Osteoblast (primary cell): ENCODE results near the gene DYRK1A. TPM values are rescaled to one million over a fixed set of nuclear protein-coding genes. Genes with fewer than 3 reads are reported as not detected.
"Not testable (repeated sequence)": the region's sequence is repeated elsewhere in the genome, so short reads cannot be mapped to it uniquely, and the experiment has no call there.

Experiments
- DNase-seq: peaks from one replicate; pipeline ENCODE4 v3.0.0; 2011; ENCODE audit warnings: low spot score, mixed read lengths; ENCODE audit not compliant: insufficient read length; ENCODE audit errors: missing footprints
- H2AFZ ChIP-seq: 2 replicates; pipeline ENCODE4 v1.6.0; 2011; ENCODE audit warnings: mild to moderate bottlenecking, low read length
- H3K27ac ChIP-seq: 2 replicates; pipeline ENCODE4 v1.5.1; 2011; ENCODE audit warnings: mild to moderate bottlenecking, low read depth, low read length, moderate library complexity
- H3K27me3 ChIP-seq: 2 replicates; pipeline ENCODE4 v1.6.0; 2012; ENCODE audit warnings: mild to moderate bottlenecking, control low read depth, inconsistent platforms, low read length, moderate library complexity; ENCODE audit not compliant: insufficient read depth
- H3K36me3 ChIP-seq: 2 replicates; pipeline ENCODE4 v1.5.1; 2011; ENCODE audit warnings: mild to moderate bottlenecking, low read length, control low read depth, moderate library complexity; ENCODE audit not compliant: insufficient read depth
- H3K4me1 ChIP-seq: 2 replicates; pipeline ENCODE4 v1.5.1; 2011; ENCODE audit warnings: mild to moderate bottlenecking, low read length, control low read depth, moderate library complexity; ENCODE audit not compliant: insufficient read depth
- H3K4me2 ChIP-seq: 2 replicates; pipeline ENCODE4 v1.6.0; 2011; ENCODE audit warnings: mild to moderate bottlenecking, low read length; ENCODE audit not compliant: insufficient read depth
- H3K4me3 ChIP-seq: fragments of 200-600 bp; sonication (generic); 3 replicates; pipeline ENCODE4 v1.5.1; 2012; ENCODE audit warnings: mild to moderate bottlenecking, low read length, inconsistent platforms; ENCODE audit not compliant: insufficient read depth
- H3K79me2 ChIP-seq: 2 replicates; pipeline ENCODE4 v1.6.0; 2012; ENCODE audit warnings: mild to moderate bottlenecking, low read length, control low read depth, inconsistent platforms; ENCODE audit not compliant: insufficient read depth
- H3K9me3 ChIP-seq: 2 replicates; pipeline ENCODE4 v1.5.1; 2011; ENCODE audit warnings: low read depth, low read length, control low read depth
- H4K20me1 ChIP-seq: 2 replicates; pipeline ENCODE4 v1.6.0; 2012; ENCODE audit warnings: mild to moderate bottlenecking, low read length, control low read depth; ENCODE audit not compliant: insufficient read depth
- CTCF ChIP-seq: IDR thresholded peaks from 2 replicates; pipeline ENCODE4 v1.5.1; 2011; ENCODE audit warnings: mild to moderate bottlenecking, low read depth, low read length, moderate library complexity; ENCODE audit errors: extremely low read depth
- total RNA-seq: library from RNA; depleted of rRNA; stranded (reverse); fragments of >200 nt; gene quantifications from 2 replicates; pipeline ENCODE4 v1.2.3, GENCODE V29; 2012

DYRK1A gene
- total RNA-seq, 1 donor = 99.2 TPM

DNA sequence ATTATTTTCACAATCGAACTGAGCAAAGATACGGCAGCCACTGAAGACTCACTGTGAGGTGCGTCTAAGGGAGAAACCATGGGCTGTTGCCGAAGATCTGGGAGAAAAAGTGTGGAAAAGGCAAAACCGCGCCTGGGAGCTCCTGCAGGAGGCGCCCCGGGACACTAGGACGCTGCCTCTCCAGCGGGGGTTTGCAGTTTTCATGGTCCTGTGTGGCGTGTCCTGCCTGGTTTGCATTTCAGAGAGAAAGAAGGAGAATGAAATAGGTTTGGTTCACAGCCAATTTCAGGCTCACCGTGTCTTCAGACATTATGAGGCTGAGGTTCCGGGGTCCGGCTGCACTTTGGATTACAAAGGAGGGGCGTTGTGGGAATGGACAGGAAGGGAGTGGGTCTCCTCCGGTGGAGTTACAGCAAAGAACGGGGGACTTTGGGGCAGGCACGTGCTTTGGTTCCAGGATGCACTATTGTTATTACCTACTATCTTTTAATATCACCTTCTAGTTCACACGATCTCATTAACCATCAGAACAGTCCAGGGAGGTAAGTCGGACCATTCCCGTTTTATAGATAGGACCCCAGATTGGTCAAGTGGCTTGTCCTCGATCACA, 179.8 kb downstream of the DYRK1A start:
- no peaks in the 10 kb centered on the region for H4K20me1 ChIP-seq
- H3K4me3 ChIP-seq = no peak overlapping the region
- H3K36me3 ChIP-seq = no peaks in the 10 kb centered on the region
- H3K4me1 ChIP-seq = peaks cover 13% of the 10 kb centered on the region
- peaks cover 11% of the 10 kb centered on the region for H3K27me3 ChIP-seq
- DNase-seq = peak; percentile 14
- no peak overlapping the region for H3K27ac ChIP-seq
- H2AFZ ChIP-seq = no peak overlapping the region
- TF ChIP-seq CTCF = no peak
- no peak overlapping the region for H3K4me2 ChIP-seq
- no peaks in the 10 kb centered on the region for H3K79me2 ChIP-seq
- H3K9me3 ChIP-seq = no peaks in the 10 kb centered on the region

DNA sequence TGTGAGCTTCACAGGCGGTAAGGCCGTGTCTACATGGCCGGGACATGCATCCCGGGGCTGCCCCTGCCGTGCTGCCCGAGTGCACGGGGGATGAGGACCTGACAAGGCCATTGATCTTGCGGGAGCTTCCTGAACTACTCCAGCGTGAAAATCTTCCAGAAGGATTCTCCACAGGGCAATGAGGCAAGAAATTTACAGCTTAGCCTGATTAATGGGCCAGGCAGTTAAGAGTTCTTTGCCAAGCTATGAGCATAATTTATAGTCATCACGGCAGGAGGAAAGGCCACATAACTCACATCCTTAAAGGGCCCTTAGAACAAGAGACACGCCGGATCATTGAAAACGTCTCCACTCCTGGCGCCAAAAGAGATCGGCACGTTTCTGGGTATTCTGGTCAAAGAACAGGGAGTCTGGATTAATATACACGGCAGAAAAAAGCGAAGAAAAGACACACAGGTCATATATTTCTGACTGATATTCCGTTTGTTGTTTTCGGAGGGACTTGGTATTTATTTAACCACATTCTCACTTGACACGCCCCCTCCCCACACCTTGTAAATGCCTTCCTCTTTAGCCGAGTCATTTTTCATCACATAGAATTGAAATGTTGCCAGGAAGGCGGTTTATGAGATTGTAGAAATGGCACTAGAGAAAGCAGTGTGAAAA, 180.5 kb downstream of the DYRK1A start:
- no peak for TF ChIP-seq CTCF
- H3K4me1 ChIP-seq = peaks cover 13% of the 10 kb centered on the region
- no peak overlapping the region for H3K4me2 ChIP-seq
- H3K4me3 ChIP-seq = no peak overlapping the region
- H3K36me3 ChIP-seq = no peaks in the 10 kb centered on the region
- H3K79me2 ChIP-seq = no peaks in the 10 kb centered on the region
- no peak overlapping the region for H2AFZ ChIP-seq
- no peaks in the 10 kb centered on the region for H4K20me1 ChIP-seq
- no peak overlapping the region for H3K27ac ChIP-seq
- peak; percentile 32 for DNase-seq
- H3K27me3 ChIP-seq = peaks cover 11% of the 10 kb centered on the region
- no peaks in the 10 kb centered on the region for H3K9me3 ChIP-seq

GRCh38 chr21:37547615-37548200, 181.1 kb downstream of the DYRK1A start:
- no peak overlapping the region for H3K4me3 ChIP-seq
- H3K27me3 ChIP-seq = peaks cover 11% of the 10 kb centered on the region
- H3K4me1 ChIP-seq = peaks cover 13% of the 10 kb centered on the region
- no peak overlapping the region for H3K4me2 ChIP-seq
- H3K27ac ChIP-seq = no peak overlapping the region
- peak; percentile 64 for DNase-seq
- H3K36me3 ChIP-seq = no peaks in the 10 kb centered on the region
- H3K9me3 ChIP-seq = no peaks in the 10 kb centered on the region
- H2AFZ ChIP-seq = no peak overlapping the region
- no peak for TF ChIP-seq CTCF
- no peaks in the 10 kb centered on the region for H4K20me1 ChIP-seq
- no peaks in the 10 kb centered on the region for H3K79me2 ChIP-seq

- peak; percentile 73 for DNase-seq
- Histone ChIP-seq H3K9me3 (no peaks in the 10 kb centered on the region), H3K36me3 (no peaks in the 10 kb centered on the region), H3K79me2 (no peaks in the 10 kb centered on the region), H3K27me3 (peaks cover 6% of the 10 kb centered on the region), H3K27ac (no peak overlapping the region), H4K20me1 (no peaks in the 10 kb centered on the region), H3K4me2 (no peak overlapping the region), H2AFZ (no peak overlapping the region), H3K4me1 (peaks cover 13% of the 10 kb centered on the region), H3K4me3 (no peak overlapping the region)
- TF ChIP-seq CTCF = no peak
Observed at GRCh38 chr21:37548521-37548981, 182.0 kb downstream of the DYRK1A start.

- H4K20me1 ChIP-seq, H3K4me2 ChIP-seq, H3K27me3 ChIP-seq, DNase-seq, H2AFZ ChIP-seq, H3K4me3 ChIP-seq, H3K9me3 ChIP-seq, H3K36me3 ChIP-seq, H3K79me2 ChIP-seq, H3K27ac ChIP-seq: not testable (repeated sequence)
- peaks cover 13% of the 10 kb centered on the region for H3K4me1 ChIP-seq
Observed at GRCh38 chr21:37549730-37550129, 183.2 kb downstream of the DYRK1A start.
